K562 treated with DMSO at 1 percent for 12 hours (cell line): Measurements from ENCODE around the gene MEDAG. TPM values are rescaled to one million over a fixed set of nuclear protein-coding genes. Genes with fewer than 3 reads are reported as not detected.

Source experiments
- total RNA-seq: library from RNA; unstranded; fragments of 300-600 nt; gene quantifications from 2 replicates; pipeline ENCODE4 v1.2.3, GENCODE V29; 2022; ENCODE audit not compliant: insufficient read depth

Gene MEDAG
- total RNA-seq, result not detected in 2 replicates

GRCh38 chr13:30905932-30906383, at the start of gene MEDAG:
Gene MEDAG (plus strand): TSS chr13:30906271. CDS start chr13:30906516, 245 bp downstream.

GRCh38 chr13:30932481-30933353, 26.6 kb downstream of the MEDAG start, which contains the start of gene TEX26:
Gene TEX26 (plus strand): TSS chr13:30932656. CDS start chr13:30932716, 60 bp downstream.

Other genes with a start within 250 kb of the MEDAG start
- 1.7 TPM in 1 of 2 replicates, not detected in the other for gene ALOX5AP, start 170.7 kb upstream of the MEDAG start, total RNA-seq
- not detected in 2 replicates for gene TEX26, start 26.4 kb downstream of the MEDAG start, total RNA-seq